DOHH2 (cell line): ENCODE data around the gene PAM.

Experiments
- EZH2phosphoT487 ChIP-seq: fragments of 200-600 bp; sonication (generic); IDR thresholded peaks from 2 replicates; pipeline ENCODE4 v1.6.1; 2017; ENCODE audit warnings: borderline replicate concordance, mild to moderate bottlenecking, antibody characterized with exemption, low read length, moderate library complexity, mixed read lengths
- TF ChIP-seq, protein P1 (sequence below): fragments of 200-600 bp; sonication (generic); IDR thresholded peaks from one replicate; pipeline ENCODE4 v1.5.1; 2014; ENCODE audit warnings: antibody characterized with exemption, mild to moderate bottlenecking, low read depth, low read length; ENCODE audit not compliant: poor library complexity, severe bottlenecking

DNA sequence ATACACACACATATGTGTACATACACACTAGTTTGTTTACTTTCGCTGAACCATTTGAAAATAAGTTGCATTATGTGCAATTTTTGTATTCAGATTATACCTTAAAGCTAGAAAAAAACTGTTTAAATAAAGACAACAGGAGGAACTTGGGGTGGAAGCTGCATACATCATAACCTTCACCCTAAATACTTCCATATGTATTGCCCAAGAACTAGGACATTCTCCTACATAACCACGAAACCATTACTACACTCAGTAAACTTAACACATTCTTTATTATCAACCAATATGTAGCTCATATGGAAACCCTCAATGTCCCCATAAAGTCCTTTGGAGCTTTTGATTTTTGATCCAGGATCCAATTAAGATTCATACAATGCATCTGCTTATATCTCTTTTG lies 281.5 kb downstream of the PAM start:
- TF ChIP-seq, protein P1, sequence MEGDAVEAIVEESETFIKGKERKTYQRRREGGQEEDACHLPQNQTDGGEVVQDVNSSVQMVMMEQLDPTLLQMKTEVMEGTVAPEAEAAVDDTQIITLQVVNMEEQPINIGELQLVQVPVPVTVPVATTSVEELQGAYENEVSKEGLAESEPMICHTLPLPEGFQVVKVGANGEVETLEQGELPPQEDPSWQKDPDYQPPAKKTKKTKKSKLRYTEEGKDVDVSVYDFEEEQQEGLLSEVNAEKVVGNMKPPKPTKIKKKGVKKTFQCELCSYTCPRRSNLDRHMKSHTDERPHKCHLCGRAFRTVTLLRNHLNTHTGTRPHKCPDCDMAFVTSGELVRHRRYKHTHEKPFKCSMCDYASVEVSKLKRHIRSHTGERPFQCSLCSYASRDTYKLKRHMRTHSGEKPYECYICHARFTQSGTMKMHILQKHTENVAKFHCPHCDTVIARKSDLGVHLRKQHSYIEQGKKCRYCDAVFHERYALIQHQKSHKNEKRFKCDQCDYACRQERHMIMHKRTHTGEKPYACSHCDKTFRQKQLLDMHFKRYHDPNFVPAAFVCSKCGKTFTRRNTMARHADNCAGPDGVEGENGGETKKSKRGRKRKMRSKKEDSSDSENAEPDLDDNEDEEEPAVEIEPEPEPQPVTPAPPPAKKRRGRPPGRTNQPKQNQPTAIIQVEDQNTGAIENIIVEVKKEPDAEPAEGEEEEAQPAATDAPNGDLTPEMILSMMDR = no peak
- TF ChIP-seq EZH2phosphoT487 = no peak
